ENCODE results near the gene SYNPO. TPM values are rescaled to one million over a fixed set of nuclear protein-coding genes. Genes with fewer than 3 reads are reported as not detected.

SYNPO gene
- total RNA-seq, 1 donor, result 3.9 TPM

DNA sequence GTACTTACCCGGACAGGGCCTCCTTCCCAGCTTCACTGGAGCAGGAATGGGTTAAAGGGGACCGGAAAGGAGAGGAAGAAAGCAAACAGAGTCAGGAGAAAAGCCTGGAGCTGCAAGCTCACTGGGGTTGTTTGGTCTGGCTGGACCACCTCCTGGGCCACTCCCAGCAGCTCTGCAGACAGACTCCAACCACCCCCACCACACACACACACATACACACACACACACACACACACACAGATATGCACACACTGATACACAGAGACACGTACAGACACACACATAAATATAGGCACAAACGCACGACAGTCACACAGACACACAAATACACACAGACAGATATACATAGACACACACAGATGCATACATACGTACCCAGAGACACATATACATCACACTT, 34.9 kb upstream of the SYNPO start:
- TF ChIP-seq, protein P1, sequence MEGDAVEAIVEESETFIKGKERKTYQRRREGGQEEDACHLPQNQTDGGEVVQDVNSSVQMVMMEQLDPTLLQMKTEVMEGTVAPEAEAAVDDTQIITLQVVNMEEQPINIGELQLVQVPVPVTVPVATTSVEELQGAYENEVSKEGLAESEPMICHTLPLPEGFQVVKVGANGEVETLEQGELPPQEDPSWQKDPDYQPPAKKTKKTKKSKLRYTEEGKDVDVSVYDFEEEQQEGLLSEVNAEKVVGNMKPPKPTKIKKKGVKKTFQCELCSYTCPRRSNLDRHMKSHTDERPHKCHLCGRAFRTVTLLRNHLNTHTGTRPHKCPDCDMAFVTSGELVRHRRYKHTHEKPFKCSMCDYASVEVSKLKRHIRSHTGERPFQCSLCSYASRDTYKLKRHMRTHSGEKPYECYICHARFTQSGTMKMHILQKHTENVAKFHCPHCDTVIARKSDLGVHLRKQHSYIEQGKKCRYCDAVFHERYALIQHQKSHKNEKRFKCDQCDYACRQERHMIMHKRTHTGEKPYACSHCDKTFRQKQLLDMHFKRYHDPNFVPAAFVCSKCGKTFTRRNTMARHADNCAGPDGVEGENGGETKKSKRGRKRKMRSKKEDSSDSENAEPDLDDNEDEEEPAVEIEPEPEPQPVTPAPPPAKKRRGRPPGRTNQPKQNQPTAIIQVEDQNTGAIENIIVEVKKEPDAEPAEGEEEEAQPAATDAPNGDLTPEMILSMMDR (IDR thresholded peaks at IDR 0.05; ENCODE audit: insufficient read depth, low read length), result no peak
- no peak overlapping the region for H3K4me3 ChIP-seq (ENCODE audit: low read depth, low read length)
- no peak for DNase-seq (ENCODE audit: low read depth)

- no peak for DNase-seq (ENCODE audit: low read depth)
These were observed 34.0 kb upstream of the SYNPO start for GRCh38 chr5:150606476-150606875.

DNA sequence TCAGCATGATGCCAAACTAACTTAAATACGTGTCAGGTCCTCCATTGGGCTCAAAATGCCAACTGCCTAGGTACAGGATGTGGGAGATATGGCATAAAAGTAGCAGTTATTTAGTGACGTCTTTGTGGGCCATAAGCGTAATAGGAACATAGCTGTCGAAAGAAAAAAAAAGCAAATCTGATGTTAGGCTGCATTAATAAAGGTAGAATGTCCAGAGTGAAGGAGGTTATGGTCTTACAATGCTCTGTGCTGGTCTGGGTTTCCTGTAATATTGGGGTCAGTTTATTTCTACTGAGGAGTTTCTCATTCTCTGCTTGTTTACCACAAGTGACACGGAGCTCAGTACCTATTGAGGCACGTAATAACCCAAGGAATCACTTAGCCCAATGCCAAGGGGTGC, 33.4 kb upstream of the SYNPO start:
- DNase-seq (ENCODE audit: low read depth), result no peak
- TF ChIP-seq, protein P1 (IDR thresholded peaks at IDR 0.05; ENCODE audit: insufficient read depth, low read length), result no peak
- no peak overlapping the region for H3K4me3 ChIP-seq (ENCODE audit: low read depth, low read length)

More at GRCh38 chr5:150606476-150606875, 34.0 kb upstream of the SYNPO start:
- H3K4me3 ChIP-seq (ENCODE audit: low read depth, low read length), result no peak overlapping the region
- TF ChIP-seq, protein P1 (IDR thresholded peaks at IDR 0.05; ENCODE audit: insufficient read depth, low read length), result no peak

DNA sequence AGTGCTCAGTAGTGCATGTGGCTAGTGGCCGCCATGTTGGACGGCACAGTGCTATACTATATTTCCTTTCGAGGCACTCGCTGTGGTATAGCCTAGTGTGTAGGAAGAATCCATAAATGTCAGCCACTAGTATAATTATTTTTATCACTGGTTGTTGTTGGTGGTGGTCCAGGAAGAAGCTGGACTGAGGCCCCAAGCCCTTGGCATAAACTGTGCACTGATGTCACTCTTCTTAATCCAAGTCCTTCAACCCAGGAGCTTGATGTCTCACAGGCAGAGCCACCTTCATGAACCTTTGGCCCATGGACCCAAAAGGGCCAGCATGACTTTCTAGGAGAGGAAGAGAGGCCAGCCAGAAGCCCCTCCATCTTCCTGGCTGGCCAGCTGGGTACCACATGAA, 32.5 kb upstream of the SYNPO start:
- no peak overlapping the region for H3K4me3 ChIP-seq (ENCODE audit: low read depth, low read length)
- DNase-seq (ENCODE audit: low read depth), result no peak
- TF ChIP-seq, protein P1 (IDR thresholded peaks at IDR 0.05; ENCODE audit: insufficient read depth, low read length), result no peak

GRCh38 chr5:150608991-150609390, 31.5 kb upstream of the SYNPO start:
- TF ChIP-seq, protein P1 (IDR thresholded peaks at IDR 0.05; ENCODE audit: insufficient read depth, low read length), result no peak
- DNase-seq (ENCODE audit: low read depth), result no peak
- H3K4me3 ChIP-seq (ENCODE audit: low read depth, low read length), result no peak overlapping the region

- H3K4me3 ChIP-seq (ENCODE audit: low read depth, low read length), result no peak overlapping the region
- TF ChIP-seq, protein P1 (IDR thresholded peaks at IDR 0.05; ENCODE audit: insufficient read depth, low read length), result no peak
- no peak for DNase-seq (ENCODE audit: low read depth)
These were observed 30.4 kb upstream of the SYNPO start for GRCh38 chr5:150609843-150610584.

DNA sequence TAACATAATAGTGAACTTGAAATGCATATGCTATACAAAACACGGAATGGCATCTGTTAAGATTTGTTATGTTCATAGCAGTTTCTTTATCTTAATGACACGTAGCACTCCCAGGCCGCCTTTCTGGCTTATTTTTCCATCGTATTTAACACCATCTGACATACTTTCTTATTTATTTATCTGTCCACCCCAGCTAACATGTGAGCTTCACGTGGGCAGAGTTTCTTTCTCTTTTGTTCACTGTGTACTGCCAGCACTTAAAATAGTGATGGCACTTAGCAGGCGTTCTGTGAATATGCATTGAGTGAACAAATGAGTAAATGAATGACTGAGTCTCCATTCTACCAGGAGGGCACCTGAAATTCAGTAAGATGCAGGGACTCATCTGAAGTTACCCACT, 29.4 kb upstream of the SYNPO start:
- DNase-seq (ENCODE audit: low read depth), result no peak
- H3K4me3 ChIP-seq (ENCODE audit: low read depth, low read length), result no peak overlapping the region
- TF ChIP-seq, protein P1 (IDR thresholded peaks at IDR 0.05; ENCODE audit: insufficient read depth, low read length), result no peak

Measured in fibroblast of the aortic adventitia (primary cell).